ENCODE results near the gene PLK3.

DNA sequence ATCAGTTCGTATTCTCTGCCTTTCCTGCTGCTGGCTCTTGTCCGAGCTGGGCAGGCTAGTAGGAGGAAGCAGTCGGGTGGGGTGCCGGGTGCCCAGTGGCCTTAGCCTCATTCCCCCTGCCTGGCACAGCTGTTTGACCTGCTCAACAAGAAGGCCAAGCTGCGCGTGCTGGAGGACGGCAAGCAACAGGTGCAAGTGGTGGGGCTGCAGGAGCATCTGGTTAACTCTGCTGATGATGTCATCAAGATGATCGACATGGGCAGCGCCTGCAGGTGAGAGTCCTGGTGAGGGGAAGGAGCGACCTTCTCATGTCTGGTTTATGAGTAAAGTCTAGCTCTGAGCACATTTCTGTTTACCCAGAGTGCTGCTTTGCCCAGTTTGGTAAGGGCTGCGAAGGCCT, 41.1 kb upstream of the PLK3 start:
- TF ChIP-seq, protein P1, sequence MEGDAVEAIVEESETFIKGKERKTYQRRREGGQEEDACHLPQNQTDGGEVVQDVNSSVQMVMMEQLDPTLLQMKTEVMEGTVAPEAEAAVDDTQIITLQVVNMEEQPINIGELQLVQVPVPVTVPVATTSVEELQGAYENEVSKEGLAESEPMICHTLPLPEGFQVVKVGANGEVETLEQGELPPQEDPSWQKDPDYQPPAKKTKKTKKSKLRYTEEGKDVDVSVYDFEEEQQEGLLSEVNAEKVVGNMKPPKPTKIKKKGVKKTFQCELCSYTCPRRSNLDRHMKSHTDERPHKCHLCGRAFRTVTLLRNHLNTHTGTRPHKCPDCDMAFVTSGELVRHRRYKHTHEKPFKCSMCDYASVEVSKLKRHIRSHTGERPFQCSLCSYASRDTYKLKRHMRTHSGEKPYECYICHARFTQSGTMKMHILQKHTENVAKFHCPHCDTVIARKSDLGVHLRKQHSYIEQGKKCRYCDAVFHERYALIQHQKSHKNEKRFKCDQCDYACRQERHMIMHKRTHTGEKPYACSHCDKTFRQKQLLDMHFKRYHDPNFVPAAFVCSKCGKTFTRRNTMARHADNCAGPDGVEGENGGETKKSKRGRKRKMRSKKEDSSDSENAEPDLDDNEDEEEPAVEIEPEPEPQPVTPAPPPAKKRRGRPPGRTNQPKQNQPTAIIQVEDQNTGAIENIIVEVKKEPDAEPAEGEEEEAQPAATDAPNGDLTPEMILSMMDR (conservative IDR thresholded peaks at IDR 0.05; ENCODE audit: low read depth in 2 of 2), result no peak
- TF ChIP-seq EZH2phosphoT487 (IDR thresholded peaks at IDR 0.05; ENCODE audit: unreplicated experiment) (no peak), STAT1 (IDR thresholded peaks at IDR 0.05; ENCODE audit: unreplicated experiment) (no peak), JUNB (IDR thresholded peaks at IDR 0.05; ENCODE audit: unreplicated experiment) (no peak)
- TF ChIP-seq, protein P2, sequence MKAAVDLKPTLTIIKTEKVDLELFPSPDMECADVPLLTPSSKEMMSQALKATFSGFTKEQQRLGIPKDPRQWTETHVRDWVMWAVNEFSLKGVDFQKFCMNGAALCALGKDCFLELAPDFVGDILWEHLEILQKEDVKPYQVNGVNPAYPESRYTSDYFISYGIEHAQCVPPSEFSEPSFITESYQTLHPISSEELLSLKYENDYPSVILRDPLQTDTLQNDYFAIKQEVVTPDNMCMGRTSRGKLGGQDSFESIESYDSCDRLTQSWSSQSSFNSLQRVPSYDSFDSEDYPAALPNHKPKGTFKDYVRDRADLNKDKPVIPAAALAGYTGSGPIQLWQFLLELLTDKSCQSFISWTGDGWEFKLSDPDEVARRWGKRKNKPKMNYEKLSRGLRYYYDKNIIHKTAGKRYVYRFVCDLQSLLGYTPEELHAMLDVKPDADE (IDR thresholded peaks at IDR 0.05), result no peak

Data from GM23338 (cell line).